Measurements from ENCODE around the gene DCC. TPM values are rescaled to one million over a fixed set of nuclear protein-coding genes. Genes with fewer than 3 reads are reported as not detected.

The DCC gene
- polyA plus RNA-seq, 1 experiment = 0.15 TPM

GRCh38 chr18:53543711-53544110 is 1203.7 kb downstream of the DCC start:
- POLR2A ChIA-PET = no interaction called here
- Histone ChIP-seq H3K27me3 (ENCODE audit: control insufficient read depth, insufficient read depth, low read length) (no peaks in the 10 kb centered on the region), H3K4me3 (ENCODE audit: low read depth, low read length) (no peak overlapping the region), H3K36me3 (ENCODE audit: control insufficient read depth, insufficient read depth, low read length) (no peaks in the 10 kb centered on the region)
- TF ChIP-seq CTCF (IDR thresholded peaks at IDR 0.05; ENCODE audit: insufficient read depth, low read depth, low read length) = no peak
- CTCF ChIA-PET = no interaction called here
- no peak for DNase-seq (ENCODE audit: low read depth)

- Histone ChIP-seq H3K4me3 (ENCODE audit: low read depth, low read length) (no peak overlapping the region), H3K27me3 (ENCODE audit: control insufficient read depth, insufficient read depth, low read length) (no peaks in the 10 kb centered on the region), H3K36me3 (ENCODE audit: control insufficient read depth, insufficient read depth, low read length) (no peaks in the 10 kb centered on the region)
- no peak for TF ChIP-seq CTCF (IDR thresholded peaks at IDR 0.05; ENCODE audit: insufficient read depth, low read depth, low read length)
- DNase-seq (ENCODE audit: low read depth) = no peak
- ChIA-PET POLR2A (no interaction called here), CTCF (no interaction called here)
Measured at GRCh38 chr18:53544917-53545316, 1204.9 kb downstream of the DCC start.

GRCh38 chr18:53551868-53552426 is 1212.0 kb downstream of the DCC start:
- Histone ChIP-seq H3K36me3 (ENCODE audit: control insufficient read depth, insufficient read depth, low read length) (no peaks in the 10 kb centered on the region), H3K4me3 (ENCODE audit: low read depth, low read length) (no peak overlapping the region), H3K27me3 (ENCODE audit: control insufficient read depth, insufficient read depth, low read length) (no peaks in the 10 kb centered on the region)
- no peak for TF ChIP-seq CTCF (IDR thresholded peaks at IDR 0.05; ENCODE audit: insufficient read depth, low read depth, low read length)
- no peak for DNase-seq (ENCODE audit: low read depth)
- ChIA-PET POLR2A (no interaction called here), CTCF (no interaction called here)

GRCh38 chr18:53553030-53553429 is 1213.0 kb downstream of the DCC start:
- ChIA-PET CTCF (interaction anchor here (0.7 kb wide), 1 partner anchor 1069 kb away, joined by 3 read pairs; no protein-coding TSS in a partner anchor), POLR2A (interaction anchor here (0.7 kb wide), 1 partner anchor 63 kb away, joined by 3 read pairs; no protein-coding TSS in a partner anchor)
- H3K27me3 ChIP-seq (ENCODE audit: control insufficient read depth, insufficient read depth, low read length) = no peaks in the 10 kb centered on the region
- DNase-seq (ENCODE audit: low read depth) = no peak
- TF ChIP-seq CTCF (IDR thresholded peaks at IDR 0.05; ENCODE audit: insufficient read depth, low read depth, low read length) = no peak
- H3K36me3 ChIP-seq (ENCODE audit: control insufficient read depth, insufficient read depth, low read length) = no peaks in the 10 kb centered on the region
- H3K4me3 ChIP-seq (ENCODE audit: low read depth, low read length) = no peak overlapping the region

GRCh38 chr18:53556450-53556849 is 1216.5 kb downstream of the DCC start:
- CTCF ChIA-PET = no interaction called here
- H3K4me3 ChIP-seq (ENCODE audit: low read depth, low read length) = no peak overlapping the region
- POLR2A ChIA-PET = no interaction called here
- H3K36me3 ChIP-seq (ENCODE audit: control insufficient read depth, insufficient read depth, low read length) = no peaks in the 10 kb centered on the region
- H3K27me3 ChIP-seq (ENCODE audit: control insufficient read depth, insufficient read depth, low read length) = no peaks in the 10 kb centered on the region
- DNase-seq (ENCODE audit: low read depth) = no peak
- TF ChIP-seq CTCF (IDR thresholded peaks at IDR 0.05; ENCODE audit: insufficient read depth, low read depth, low read length) = no peak
